Brain microvascular endothelial cell (primary cell): ENCODE results near the gene ADAMTSL1.
A peak's percentile ranks its signal among the peaks of the same experiment; 100 is the strongest.

Source experiments
- DNase-seq: peaks from one replicate; pipeline ENCODE4 v3.0.0-alpha.2; 2020
- H3K27ac ChIP-seq: fragments of 250-450 bp; sonication (Bioruptor Pico); 2 replicates; pipeline ENCODE4 v1.5.1; 2020; ENCODE audit warnings: mild to moderate bottlenecking, moderate library complexity
- H3K27me3 ChIP-seq: fragments of 250-450 bp; sonication (Bioruptor Pico); replicated peaks from 2 replicates; pipeline ENCODE4 v1.5.1; 2020; ENCODE audit warnings: mild to moderate bottlenecking
- H3K36me3 ChIP-seq: fragments of 250-450 bp; sonication (Bioruptor Pico); replicated peaks from 2 replicates; pipeline ENCODE4 v1.5.1; 2020; ENCODE audit warnings: mild to moderate bottlenecking
- H3K4me3 ChIP-seq: 2 replicates; pipeline ENCODE4 v1.5.1; 2011; ENCODE audit warnings: low read depth, mild to moderate bottlenecking, control low read depth, low read length, moderate library complexity
- in situ Hi-C: cut with HindIII; loops from 2 replicates; pipeline ENCODE4 v1.10.0; 2017; ENCODE audit warnings: low sequenced_read_pairs, low pct_ligation_motif_present
- TF ChIP-seq, protein P1 (sequence below): IDR thresholded peaks from 2 replicates; pipeline ENCODE4 v1.5.1; 2011; ENCODE audit warnings: low read depth, mild to moderate bottlenecking, moderate library complexity, low read length, control low read depth, inconsistent platforms; ENCODE audit errors: missing control alignments

Gene ADAMTSL1

DNA sequence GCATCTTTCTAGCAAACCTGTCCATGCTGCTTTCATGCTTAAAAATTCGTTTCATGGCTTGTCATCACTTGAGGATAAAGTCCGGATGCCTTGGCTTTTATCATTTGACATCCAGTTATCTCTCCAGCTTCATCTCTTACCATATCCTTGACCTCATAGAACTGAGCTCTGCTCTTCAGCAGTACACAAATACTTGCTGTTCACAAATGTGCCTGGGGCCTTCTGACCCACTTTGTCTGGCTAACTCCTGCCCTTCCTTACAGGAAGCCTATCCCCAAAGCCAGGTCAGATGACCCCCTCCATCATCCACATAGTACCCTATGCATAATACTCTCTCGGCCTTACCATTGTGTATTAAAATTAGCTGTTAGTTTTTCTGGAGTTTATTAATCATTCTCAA is 310.0 kb downstream of the ADAMTSL1 start:
- DNase-seq, result no peak
- Histone ChIP-seq H3K27me3 (no peaks in the 10 kb centered on the region), H3K4me3 (no peak overlapping the region), H3K36me3 (no peaks in the 10 kb centered on the region), H3K27ac (no peak overlapping the region)
- TF ChIP-seq, protein P1, sequence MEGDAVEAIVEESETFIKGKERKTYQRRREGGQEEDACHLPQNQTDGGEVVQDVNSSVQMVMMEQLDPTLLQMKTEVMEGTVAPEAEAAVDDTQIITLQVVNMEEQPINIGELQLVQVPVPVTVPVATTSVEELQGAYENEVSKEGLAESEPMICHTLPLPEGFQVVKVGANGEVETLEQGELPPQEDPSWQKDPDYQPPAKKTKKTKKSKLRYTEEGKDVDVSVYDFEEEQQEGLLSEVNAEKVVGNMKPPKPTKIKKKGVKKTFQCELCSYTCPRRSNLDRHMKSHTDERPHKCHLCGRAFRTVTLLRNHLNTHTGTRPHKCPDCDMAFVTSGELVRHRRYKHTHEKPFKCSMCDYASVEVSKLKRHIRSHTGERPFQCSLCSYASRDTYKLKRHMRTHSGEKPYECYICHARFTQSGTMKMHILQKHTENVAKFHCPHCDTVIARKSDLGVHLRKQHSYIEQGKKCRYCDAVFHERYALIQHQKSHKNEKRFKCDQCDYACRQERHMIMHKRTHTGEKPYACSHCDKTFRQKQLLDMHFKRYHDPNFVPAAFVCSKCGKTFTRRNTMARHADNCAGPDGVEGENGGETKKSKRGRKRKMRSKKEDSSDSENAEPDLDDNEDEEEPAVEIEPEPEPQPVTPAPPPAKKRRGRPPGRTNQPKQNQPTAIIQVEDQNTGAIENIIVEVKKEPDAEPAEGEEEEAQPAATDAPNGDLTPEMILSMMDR, result no peak
- in situ Hi-C loops, result no loop called here

DNA sequence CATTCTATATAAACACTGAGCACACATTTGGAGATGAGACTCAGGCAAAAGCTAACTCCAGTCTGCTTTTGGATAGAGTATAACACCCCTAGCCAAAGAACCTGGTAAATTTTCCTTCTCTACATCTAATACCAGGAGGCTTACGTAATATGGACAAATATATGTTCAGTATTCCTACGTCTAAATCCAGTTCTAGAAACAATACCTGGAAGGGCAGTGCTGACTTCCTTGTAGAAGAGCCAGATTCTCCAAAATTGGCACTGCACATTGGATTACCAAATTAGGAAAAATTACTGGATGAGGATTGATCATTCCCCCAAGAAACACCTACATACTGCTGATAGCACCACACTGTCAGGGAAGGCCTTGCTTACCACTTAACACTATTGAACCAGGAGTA is 311.7 kb downstream of the ADAMTSL1 start:
- Histone ChIP-seq H3K27me3 (no peaks in the 10 kb centered on the region), H3K36me3 (no peaks in the 10 kb centered on the region), H3K27ac (no peak overlapping the region), H3K4me3 (no peak overlapping the region)
- TF ChIP-seq, protein P1, result no peak
- no peak for DNase-seq
- in situ Hi-C loops, result no loop called here

DNA sequence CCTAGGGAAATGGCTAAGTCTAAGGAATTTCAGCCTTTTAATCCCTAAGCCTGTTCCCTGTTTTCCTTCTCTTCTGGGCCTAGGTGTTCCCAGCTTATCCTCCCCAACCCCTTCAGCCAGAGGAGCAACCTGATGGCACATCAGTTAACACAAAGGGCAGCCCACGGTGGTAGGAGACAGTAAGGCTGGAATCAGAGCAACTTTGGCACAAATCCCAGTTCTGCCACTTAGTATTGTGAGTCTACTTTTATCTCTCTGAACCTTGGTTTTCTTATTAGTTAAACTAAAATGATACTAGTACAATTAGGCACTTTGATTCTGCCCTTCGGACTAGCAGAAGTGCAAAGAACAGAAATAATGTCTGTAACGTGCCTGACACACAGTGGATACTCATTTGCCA is 312.2 kb downstream of the ADAMTSL1 start:
- no peak for DNase-seq
- Histone ChIP-seq H3K36me3 (no peaks in the 10 kb centered on the region), H3K27ac (peak overlapping the region; percentile 32), H3K4me3 (no peak overlapping the region), H3K27me3 (no peaks in the 10 kb centered on the region)
- in situ Hi-C loops, result no loop called here
- TF ChIP-seq, protein P1, result no peak

DNA sequence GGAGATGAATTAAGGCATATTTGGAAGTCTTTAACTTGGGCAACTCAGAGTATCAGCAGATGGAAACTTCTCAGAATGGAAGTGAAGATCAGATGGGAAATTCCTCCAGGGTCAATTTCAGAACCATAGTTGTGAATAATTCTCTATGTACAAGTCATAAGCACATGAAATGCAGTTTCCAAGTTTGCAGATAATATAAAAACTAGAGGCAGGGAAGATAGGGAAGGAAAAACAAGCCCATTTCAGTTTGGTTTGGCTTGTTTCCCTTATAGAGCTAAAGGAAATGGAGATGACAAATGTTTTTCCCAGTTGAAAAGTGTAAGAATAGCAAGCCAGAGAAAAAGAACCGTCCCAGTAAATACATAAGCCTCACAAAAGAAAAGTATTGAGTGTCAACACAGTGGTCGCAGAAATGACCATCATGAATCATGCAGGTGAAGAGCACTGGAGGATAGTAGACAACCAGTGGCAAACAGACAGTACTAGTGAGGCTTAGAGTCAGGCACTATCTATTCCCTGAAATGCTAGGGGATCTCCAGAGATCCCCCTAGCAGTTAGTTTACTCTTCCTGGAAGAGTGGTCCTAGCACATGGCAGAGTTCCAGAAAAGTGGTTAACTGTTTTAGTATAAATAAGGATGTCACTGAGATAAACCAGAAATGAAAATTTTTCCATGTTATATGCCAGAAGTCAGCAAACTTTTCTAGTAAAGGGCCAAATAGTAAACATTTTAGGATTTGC is 313.1 kb downstream of the ADAMTSL1 start:
- H3K27ac ChIP-seq, result peak overlapping the region; percentile 32
- H3K4me3 ChIP-seq, result no peak overlapping the region
- DNase-seq, result peak; percentile 20
- TF ChIP-seq, protein P1, result no peak
- in situ Hi-C loops, result no loop called here
- H3K27me3 ChIP-seq, result no peaks in the 10 kb centered on the region
- no peaks in the 10 kb centered on the region for H3K36me3 ChIP-seq

DNA sequence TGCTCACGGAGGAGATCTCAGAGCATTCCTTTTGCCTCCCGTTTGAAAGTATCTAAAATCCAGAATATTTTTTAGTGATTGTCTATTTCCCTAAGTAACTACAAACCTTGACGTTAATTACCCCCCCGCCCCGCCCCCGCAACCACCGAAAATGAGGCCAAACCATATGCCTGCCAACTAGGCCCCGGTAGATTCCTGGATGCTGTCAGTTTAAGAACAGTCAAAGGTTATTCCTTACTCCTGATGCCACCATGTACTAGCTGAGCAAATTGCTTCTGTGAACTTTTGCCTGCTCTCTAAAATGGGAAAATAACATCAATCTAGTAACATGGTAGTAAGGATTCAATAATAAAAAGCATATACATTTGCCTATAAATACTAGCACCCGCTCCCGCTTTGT is 314.3 kb downstream of the ADAMTSL1 start:
- H3K27me3 ChIP-seq, result no peaks in the 10 kb centered on the region
- H3K27ac ChIP-seq, result no peak overlapping the region
- in situ Hi-C loops, result no loop called here
- TF ChIP-seq, protein P1, result no peak
- no peak overlapping the region for H3K4me3 ChIP-seq
- H3K36me3 ChIP-seq, result no peaks in the 10 kb centered on the region
- DNase-seq, result no peak

DNA sequence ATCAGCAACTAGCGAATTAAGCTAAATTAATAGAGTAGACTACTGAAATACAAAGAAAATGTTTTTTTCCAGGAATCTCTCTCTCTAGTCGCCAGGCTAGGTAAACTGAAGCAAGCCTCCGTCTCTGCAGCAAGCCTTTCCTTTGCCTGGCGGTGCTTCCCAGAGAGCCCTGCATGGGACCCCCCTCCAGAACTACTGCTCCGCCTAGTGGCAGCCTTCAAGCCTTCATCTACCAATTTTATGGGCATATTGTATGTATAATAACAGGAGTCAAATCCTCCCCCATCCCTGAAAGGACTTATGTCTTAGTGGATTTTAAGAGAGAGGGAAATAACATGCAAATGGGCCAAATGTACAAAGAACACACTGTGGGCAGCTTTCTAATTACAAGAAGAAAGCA is 317.1 kb downstream of the ADAMTSL1 start:
- Histone ChIP-seq H3K27me3 (no peaks in the 10 kb centered on the region), H3K4me3 (no peak overlapping the region), H3K36me3 (no peaks in the 10 kb centered on the region), H3K27ac (no peak overlapping the region)
- DNase-seq, result peak; percentile 44
- in situ Hi-C loops, result no loop called here
- TF ChIP-seq, protein P1, result peak; percentile 78
